NCI-H128 (cell line): Measurements from ENCODE around the gene CDCP2.

Source experiments
- DNase-seq: peaks from one replicate; lab custom pipeline; 2025; ENCODE audit not compliant: unreplicated experiment; lab: John Stamatoyannopoulos, UW

Gene CDCP2

DNA sequence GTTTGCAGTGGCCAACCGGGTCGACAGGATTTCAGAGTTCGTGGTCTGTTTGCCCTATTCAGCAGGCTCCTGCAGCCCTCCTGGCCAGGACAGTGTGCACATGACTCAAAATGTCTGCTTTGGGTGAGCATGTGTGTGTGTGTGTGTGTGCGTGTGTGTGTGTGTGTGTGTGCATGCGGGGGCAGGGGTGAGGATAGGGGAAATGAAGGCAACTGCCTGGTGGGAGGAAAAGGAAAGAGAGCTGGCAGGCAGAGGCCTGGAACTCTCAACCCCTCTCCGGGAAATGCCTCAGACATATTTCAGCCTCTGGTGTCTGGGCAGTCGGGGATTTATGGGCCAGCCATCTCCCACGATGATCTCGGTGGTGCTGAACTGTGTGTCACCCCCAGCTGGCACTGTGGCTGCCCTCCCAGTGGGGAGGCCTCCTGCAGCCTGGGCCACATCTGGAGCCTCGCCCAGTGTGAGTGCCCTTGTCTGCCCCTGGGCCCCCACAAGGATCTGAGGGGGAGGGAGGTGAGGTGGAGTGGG lies 15.2 kb downstream of the CDCP2 start:
- DNase-seq, result no peak

- DNase-seq, result no peak
Measured at GRCh38 chr1:54136963-54137533, 15.8 kb downstream of the CDCP2 start.

DNA sequence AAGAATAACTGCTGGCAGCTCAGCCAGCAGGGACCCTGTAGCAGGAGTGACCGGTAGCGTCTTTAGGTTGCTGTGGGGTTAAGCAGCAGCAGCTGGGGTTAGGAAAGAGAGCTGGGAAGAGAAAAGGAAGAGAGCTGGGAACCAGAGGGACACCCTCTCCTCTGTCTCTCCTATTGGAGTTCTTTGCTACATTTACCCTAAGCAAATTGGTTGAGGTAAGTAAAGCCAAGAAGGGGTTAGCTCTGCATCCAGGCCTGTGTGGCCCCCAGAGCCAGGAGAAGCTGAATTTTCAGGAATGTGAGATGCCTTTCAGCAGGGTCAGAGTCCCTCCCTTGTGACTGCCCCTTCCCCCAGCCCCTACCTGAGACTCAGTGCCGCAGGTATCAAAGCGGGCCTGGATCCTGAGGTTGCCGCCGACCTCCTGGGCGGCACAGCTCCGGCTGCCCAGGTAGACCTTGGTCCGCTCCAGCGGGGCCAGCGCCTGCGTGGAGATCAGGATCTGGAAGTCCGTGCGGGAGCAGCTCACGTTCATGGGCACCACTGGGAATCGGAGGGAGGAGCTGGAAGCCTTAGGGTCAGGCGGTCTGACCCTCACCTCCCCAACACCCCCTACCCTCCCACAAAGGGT lies 16.4 kb downstream of the CDCP2 start:
- DNase-seq, result no peak

DNA sequence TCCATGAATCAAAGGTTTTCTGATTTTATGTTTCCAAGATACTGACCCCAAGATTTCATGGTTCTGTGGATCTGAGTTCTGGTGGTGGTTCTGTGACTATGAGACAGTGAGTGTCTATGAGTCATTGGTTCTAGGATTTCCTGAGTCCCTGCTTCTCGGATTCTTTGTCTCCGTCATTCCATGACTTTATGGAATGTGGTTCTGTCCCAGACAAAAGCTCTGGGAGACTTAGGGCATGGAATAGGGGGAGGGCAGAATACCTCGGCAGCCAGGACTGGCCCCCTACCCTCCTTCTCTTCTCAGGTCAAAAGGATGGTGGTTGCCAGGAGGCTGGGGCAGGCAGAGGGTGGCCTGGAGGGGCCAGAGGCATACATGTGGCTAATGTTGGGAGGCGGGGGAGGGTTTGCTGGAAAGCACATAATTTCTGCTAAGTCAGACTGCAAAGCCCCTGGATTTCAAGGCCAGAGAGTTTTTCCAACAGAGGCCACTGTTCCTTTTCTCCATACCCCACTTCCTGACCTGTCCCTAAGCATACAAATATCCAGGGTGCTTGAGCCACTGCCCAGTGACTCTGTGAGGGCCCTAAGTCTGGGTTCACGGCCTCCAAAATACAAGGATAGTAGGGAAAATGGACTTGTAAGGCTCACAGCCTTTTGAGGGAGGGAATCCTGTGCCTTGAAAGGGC lies 17.2 kb downstream of the CDCP2 start:
- no peak for DNase-seq

DNA sequence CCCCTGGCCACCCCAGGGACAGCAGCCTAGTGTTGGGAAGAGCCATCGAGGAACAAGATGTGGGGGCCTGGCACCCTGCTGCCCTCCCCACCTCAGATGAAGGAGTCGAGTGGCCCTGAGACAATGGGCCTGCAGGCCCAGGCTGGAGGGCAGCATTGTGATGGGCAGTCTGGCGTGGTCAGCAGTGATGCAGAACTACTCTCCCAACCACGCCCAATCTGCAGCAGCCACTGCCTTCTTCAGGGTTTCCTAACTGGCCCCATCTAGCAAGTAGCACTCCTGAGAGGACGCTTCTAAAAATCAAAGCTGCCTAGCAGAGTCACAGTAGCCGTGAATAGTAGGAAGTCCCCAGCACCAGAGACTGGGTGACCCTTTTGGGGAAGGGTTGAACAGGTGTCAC lies 18.5 kb downstream of the CDCP2 start:
- DNase-seq, result no peak

DNA sequence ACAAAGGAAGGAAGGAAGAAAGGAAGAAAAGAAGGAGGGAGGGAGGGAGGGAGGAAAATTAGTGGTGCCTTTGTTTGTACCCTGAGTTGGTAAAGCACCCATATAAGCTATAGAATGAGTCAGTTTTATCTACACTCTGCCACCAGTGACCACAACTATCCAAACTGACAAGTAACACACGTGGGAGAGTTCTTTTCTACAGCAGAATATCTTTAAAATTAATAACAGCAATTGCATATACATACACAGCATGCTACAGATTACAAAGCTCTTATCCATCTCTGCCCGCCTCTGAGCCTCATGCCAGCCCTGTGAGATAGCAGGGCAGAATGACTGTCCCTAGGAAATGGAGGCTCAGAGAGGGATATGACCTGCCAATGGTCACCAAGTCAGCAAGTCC lies 20.3 kb downstream of the CDCP2 start:
- DNase-seq, result no peak

GRCh38 chr1:54131419-54131818 lies 21.4 kb downstream of the CDCP2 start:
- DNase-seq, result no peak

- DNase-seq, result no peak
Measured at GRCh38 chr1:54129858-54130257, 22.9 kb downstream of the CDCP2 start.

DNA sequence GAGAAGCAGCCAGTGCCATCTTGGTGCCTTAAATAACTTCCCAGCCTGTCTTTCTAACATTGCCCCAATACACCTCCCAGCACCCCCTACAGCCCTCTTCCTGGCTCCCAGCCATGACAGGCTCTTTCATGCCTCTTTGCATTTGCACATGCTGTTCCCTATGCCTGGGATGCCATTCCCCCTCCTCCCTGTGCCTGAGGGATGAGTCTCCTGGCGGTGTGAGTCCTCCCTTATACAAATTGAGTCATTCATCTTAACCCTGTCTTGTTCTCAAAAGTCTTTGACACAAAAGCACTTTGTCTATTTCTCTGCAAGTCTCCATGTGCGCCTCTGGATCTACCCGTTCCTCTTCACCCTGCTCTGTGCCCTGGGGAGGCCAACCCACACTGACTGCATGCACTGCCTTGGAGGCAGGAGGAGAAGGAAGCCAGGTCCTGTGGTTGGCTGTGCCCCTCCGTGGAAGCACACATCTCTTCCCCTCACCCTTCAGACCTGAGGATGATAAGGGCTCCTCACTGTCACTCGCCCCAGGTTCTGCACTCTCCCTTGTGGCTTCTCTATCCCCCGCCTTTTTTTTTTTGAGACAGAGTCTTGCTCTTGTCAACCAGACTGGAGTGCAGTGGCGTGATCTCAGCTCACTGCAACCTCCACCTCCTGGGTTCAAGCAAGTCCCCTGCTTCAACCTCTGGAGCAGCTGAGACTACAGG lies 25.1 kb downstream of the CDCP2 start:
- DNase-seq, result no peak

DNA sequence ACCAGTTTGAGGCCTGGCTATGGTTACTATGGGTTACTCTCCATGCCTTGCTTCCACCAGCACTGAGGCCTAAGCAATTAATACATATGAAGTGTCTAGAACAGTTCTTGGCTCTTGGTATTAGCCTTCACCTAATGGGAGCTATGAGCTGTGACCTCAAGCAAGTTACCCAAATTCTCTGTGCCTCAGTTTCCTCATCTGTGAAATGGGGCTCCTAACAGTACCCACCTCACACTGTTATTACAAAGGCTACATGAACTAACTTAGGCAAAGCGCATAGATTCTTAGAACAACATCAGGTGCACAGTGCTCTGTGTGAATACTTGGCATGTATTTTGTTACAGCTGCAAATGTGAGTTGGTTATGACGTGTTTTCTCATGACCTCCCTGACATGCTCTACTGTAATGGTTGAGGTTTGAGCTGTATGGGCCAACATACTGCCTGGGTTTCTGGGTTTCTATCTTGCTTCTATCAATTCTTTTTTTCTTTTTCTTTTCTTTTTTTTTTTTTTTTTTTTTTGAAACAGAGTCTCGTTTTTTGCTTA lies 26.5 kb downstream of the CDCP2 start:
- DNase-seq, result no peak

DNA sequence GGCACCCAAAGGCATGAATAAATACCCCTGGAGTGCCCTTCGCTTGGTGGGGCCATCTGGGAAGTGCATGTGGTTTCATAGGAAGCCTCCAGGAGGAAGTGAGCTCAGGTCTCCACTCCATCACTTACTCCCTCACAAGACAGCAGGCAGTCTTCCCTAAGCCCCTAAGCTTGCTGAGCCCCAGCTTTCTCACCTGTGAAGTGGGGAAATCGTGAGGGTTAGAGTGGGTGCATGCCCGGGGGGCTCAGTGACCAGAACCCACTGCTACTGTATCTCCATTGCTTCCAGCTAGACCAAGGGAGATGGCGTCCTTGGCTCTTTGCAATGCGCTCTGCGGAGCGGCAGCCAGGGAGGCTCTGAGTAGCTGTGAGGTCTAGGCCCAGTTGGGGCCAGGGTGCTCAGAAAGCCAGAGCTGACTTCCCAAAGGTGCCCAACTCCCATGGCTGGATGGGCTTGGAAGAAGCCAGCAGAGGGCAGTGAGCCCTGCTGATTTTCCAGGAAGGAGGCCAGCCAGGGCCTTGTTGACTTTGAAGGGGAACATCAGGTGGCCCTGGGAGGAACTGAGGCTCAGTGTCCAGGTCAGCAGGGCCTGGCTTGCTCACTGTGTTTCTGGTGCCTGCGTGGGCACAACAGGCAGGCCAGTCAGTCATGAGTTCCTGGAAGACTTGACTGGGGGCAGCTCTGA lies 27.3 kb downstream of the CDCP2 start:
- no peak for DNase-seq

DNA sequence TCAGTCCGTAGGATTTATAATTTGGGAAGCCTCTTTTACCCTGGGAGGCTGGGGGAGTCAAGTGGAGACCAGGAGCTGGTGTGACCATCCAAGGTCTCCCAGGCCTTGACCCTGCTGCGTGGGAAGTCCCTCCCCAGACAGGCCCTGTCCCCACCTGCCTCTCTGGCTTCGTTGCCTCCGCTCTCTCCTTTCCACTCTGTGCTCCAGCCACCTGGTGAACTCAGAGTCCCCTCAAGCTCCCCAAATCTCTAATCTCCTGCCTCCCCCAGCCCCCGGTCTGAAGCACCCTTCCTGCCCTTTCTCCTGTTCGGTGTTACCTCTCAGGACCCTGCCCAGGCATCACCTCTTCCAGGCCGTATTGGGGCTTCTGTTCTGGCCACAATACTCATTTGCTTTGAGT lies 27.9 kb downstream of the CDCP2 start:
- DNase-seq, result no peak

GRCh38 chr1:54124472-54124871 lies 28.3 kb downstream of the CDCP2 start:
- peak; percentile 26 for DNase-seq

- DNase-seq, result no peak
Measured at GRCh38 chr1:54122992-54123391, 29.8 kb downstream of the CDCP2 start.

DNA sequence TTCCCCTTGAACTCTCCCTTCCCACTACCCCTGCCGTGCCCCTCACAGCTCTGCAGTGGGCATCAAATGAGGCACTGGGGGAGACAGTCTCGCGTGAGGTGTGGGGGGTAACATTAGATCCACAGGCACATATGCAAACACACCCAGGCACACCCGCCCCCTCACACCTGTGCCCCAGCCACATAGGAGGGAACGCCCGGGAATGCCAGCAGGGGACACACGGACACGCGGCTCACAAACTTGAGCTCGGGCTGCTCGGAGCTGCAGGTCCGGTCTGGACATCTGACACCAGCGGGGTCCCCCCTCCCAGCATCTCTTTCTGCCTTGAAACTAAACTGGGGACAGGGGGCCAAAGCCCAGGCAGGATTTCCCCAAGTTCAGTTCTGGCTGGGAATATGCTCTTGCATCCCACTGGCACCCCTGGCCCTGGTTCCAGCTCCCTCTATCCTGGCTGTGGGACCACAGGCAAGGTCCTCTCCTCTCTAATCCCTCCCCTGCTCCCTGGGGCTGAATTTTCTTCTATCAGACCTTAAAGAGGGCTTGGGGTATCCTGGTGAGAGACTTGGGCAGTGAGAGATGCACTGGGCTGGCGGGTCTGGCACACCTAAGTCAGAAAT lies 30.6 kb downstream of the CDCP2 start:
- no peak for DNase-seq

DNA sequence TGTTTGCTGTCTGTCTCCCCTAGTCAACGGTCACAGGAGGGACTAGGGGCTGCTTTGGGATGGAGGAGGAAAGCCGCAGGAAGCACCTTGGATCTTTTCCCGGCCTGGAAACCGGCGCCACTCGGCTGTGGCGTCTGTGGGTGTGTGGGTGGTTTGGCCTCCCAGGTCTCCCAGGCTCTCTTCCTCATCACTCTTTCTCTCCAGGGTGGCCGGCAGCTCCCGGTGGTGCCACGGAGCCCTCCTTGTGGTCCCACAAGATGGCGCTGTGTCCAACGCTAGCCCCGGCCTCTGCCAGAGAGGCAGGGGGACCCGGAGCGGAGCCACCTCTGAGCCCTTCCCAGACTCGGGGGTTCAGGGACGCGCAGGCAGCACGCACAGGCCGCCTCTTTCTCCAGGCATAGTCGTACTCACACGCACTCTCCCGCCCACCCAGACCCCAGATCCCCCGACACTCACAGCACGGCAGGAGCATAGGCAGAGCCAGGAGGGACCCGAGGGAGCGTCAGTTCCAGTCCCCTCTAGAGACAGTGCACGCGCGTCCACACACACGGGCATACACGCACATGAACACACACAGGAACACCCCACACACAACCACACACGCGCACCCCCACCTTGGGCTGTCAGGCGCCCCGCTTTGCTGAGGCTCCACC lies 31.2 kb downstream of the CDCP2 start:
- DNase-seq, result peak; percentile 77

DNA sequence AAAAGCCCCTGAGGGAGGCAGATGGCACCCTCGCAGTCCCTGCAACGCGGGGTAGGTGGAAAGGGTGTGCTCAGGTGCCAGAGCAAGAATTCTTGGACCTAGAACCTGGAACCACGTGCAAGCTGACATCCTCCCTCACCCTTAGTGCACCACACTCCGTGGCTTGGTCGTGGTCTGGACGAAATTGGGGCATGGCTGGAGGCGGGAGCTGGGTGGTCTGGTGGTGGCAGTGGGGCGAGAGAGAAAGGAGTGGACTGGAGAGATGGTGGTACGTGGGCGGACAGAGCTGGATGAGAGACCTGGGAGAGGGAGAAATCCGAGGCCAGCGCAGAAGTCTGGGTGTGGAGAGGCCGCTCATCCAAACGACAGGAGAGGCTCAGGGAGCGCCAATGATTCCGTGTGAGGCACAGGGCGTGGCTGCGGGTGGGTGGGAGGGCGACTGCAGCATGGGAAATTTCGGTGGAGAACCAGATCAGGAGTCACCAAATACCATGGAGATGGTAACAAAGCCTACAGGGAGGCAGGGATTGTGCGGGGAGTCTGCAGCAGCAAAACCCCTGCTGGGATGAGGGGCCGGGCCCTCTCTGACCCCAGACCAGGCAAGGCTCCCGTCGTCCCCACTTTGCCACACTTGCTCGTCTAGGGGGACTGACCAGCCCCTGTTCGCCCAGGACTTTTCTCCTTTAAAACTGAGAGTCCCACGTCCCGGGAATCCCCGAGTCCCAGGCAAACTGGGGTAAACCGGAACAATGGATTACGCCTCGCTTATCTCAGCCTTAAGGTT lies 31.9 kb downstream of the CDCP2 start:
- DNase-seq, result no peak

GRCh38 chr1:54120018-54120697 lies 32.6 kb downstream of the CDCP2 start:
- DNase-seq, result no peak

- no peak for DNase-seq
Measured at GRCh38 chr1:54118704-54119103, 34.1 kb downstream of the CDCP2 start.
